Neural cell (in vitro differentiated cells): ENCODE data around the gene KCNQ2. TPM values are rescaled to one million over a fixed set of nuclear protein-coding genes. Genes with fewer than 3 reads are reported as not detected.

Experiments
- H2AFZ ChIP-seq: fragments of 200-600, 300-800 bp; sonication (generic), shearing (Covaris generic); 2 replicates; pipeline ENCODE4 v1.6.0; 2014; ENCODE audit warnings: low read depth, mild to moderate bottlenecking, antibody characterized with exemption, low read length, moderate library complexity
- H3F3A ChIP-seq: fragments of 200-600 bp; shearing (Covaris generic); 2 replicates; pipeline ENCODE4 v1.6.1; 2016; ENCODE audit warnings: mild to moderate bottlenecking, moderate library complexity, mixed read lengths, antibody characterized with exemption, low read length; ENCODE audit not compliant: insufficient read depth, poor library complexity, severe bottlenecking
- H3K27ac ChIP-seq: fragments of 200-600, 300-800 bp; sonication (generic), shearing (Covaris generic); 2 replicates; pipeline ENCODE4 v1.5.1; 2014; ENCODE audit warnings: mild to moderate bottlenecking, low read length, moderate library complexity
- H3K27me3 ChIP-seq: fragments of 300-800, 200-600 bp; sonication (generic), shearing (Covaris generic); 2 replicates; pipeline ENCODE4 v1.6.0; 2014; ENCODE audit warnings: mild to moderate bottlenecking, low read depth, low read length, moderate library complexity; ENCODE audit not compliant: insufficient read depth
- H3K36me3 ChIP-seq: fragments of 300-800, 200-600 bp; sonication (generic), shearing (Covaris generic); 2 replicates; pipeline ENCODE4 v1.5.1; 2014; ENCODE audit warnings: mild to moderate bottlenecking, antibody characterized with exemption, low read length, moderate library complexity; ENCODE audit not compliant: insufficient read depth
- H3K4me2 ChIP-seq: fragments of 300-800, 200-600 bp; sonication (generic), shearing (Covaris generic); 2 replicates; pipeline ENCODE4 v1.6.0; 2014; ENCODE audit warnings: mild to moderate bottlenecking, low read length
- H3K4me3 ChIP-seq: fragments of 300-800, 200-600 bp; sonication (generic), shearing (Covaris generic); 2 replicates; pipeline ENCODE4 v1.5.1; 2014; ENCODE audit warnings: mild to moderate bottlenecking, low read length, moderate library complexity
- H3K79me2 ChIP-seq: fragments of 200-600 bp; shearing (Covaris generic); replicated peaks from 2 replicates; pipeline ENCODE4 v1.6.0; 2014; ENCODE audit warnings: mild to moderate bottlenecking, low read length, moderate library complexity; ENCODE audit not compliant: insufficient read depth
- H3K9ac ChIP-seq: fragments of 300-800, 200-600 bp; sonication (generic), shearing (Covaris generic); 2 replicates; pipeline ENCODE4 v1.6.1; 2016; ENCODE audit warnings: mild to moderate bottlenecking, low read length, mixed read lengths
- H3K9me2 ChIP-seq: fragments of 200-600 bp; shearing (Covaris generic); 2 replicates; pipeline ENCODE4 v1.6.1; 2016; ENCODE audit warnings: mild to moderate bottlenecking, low read length, mixed read lengths; ENCODE audit not compliant: insufficient read depth
- H3K9me3 ChIP-seq: fragments of 200-600, 300-800 bp; sonication (generic), shearing (Covaris generic); 2 replicates; pipeline ENCODE4 v1.6.1; 2016; ENCODE audit warnings: mild to moderate bottlenecking, mixed run types, low read length, moderate library complexity, mixed read lengths
- H4K20me1 ChIP-seq: fragments of 200-600 bp; shearing (Covaris generic); 2 replicates; pipeline ENCODE4 v1.6.1; 2016; ENCODE audit warnings: mild to moderate bottlenecking, mixed run types; ENCODE audit not compliant: insufficient read depth
- CTCF ChIP-seq: fragments of 450-650 bp; IDR thresholded peaks from 2 replicates; pipeline ENCODE4 v1.5.1; 2014; ENCODE audit warnings: antibody characterized with exemption, mild to moderate bottlenecking, moderate library complexity; ENCODE audit not compliant: poor library complexity, severe bottlenecking
- EP300 ChIP-seq: fragments of 450-650 bp; conservative IDR thresholded peaks from 2 replicates; pipeline ENCODE4 v1.6.1; 2014; ENCODE audit warnings: antibody characterized with exemption, mild to moderate bottlenecking, moderate library complexity; ENCODE audit not compliant: poor library complexity, severe bottlenecking
- EZH2 ChIP-seq: fragments of 200-600, 300-800 bp; shearing (Covaris generic), sonication (generic); IDR thresholded peaks from 2 replicates; pipeline ENCODE4 v1.6.1; 2014; ENCODE audit warnings: antibody characterized with exemption, low read length, borderline replicate concordance, mild to moderate bottlenecking; ENCODE audit not compliant: insufficient read depth, poor library complexity, severe bottlenecking
- MXI1 ChIP-seq: fragments of 450-650 bp; conservative IDR thresholded peaks from 2 replicates; pipeline ENCODE4 v1.6.1; 2014; ENCODE audit warnings: antibody characterized with exemption, mild to moderate bottlenecking; ENCODE audit not compliant: poor library complexity, severe bottlenecking
- POLR2AphosphoS5 ChIP-seq: IDR thresholded peaks from 2 replicates; pipeline ENCODE4 v1.6.1; 2012
- RAD21 ChIP-seq: fragments of 450-650 bp; conservative IDR thresholded peaks from 2 replicates; pipeline ENCODE4 v1.6.1; 2014; ENCODE audit warnings: antibody characterized with exemption, mild to moderate bottlenecking, moderate library complexity
- REST ChIP-seq: IDR thresholded peaks from 2 replicates; pipeline ENCODE4 v1.6.1; 2012; ENCODE audit warnings: borderline replicate concordance
- SMC3 ChIP-seq: fragments of 450-650 bp; conservative IDR thresholded peaks from 2 replicates; pipeline ENCODE4 v1.6.1; 2014; ENCODE audit warnings: antibody characterized with exemption, mild to moderate bottlenecking, moderate library complexity; ENCODE audit not compliant: poor library complexity
- TAF1 ChIP-seq: IDR thresholded peaks from 2 replicates; pipeline ENCODE4 v1.6.1; 2012; ENCODE audit warnings: low read depth
- polyA plus RNA-seq: library from polyadenylated mRNA; depleted of rRNA; stranded (reverse); fragments of >200 nt; gene quantifications from 2 replicates; pipeline ENCODE4 v1.2.3, GENCODE V29; 2014

Gene KCNQ2
- polyA plus RNA-seq, 1 donor from 2014 or later: 84.7 TPM

GRCh38 chr20:63405102-63405730 lies 67.2 kb downstream of the KCNQ2 start:
- no peaks in the 10 kb centered on the region for H3K9me3 ChIP-seq
- H3K9me2 ChIP-seq: no peaks in the 10 kb centered on the region
- no peak overlapping the region for H3K9ac ChIP-seq
- H3F3A ChIP-seq: no peaks in the 10 kb centered on the region
- no peaks in the 10 kb centered on the region for H3K36me3 ChIP-seq
- H3K79me2 ChIP-seq: no peaks in the 10 kb centered on the region
- H3K27me3 ChIP-seq: no peaks in the 10 kb centered on the region
- no peak overlapping the region for H3K4me2 ChIP-seq
- TF ChIP-seq TAF1 (no peak), SMC3 (no peak), EP300 (no peak), RAD21 (no peak)
- H3K4me3 ChIP-seq: no peak overlapping the region
- no peaks in the 10 kb centered on the region for H4K20me1 ChIP-seq
- no peak overlapping the region for H2AFZ ChIP-seq
- no peak overlapping the region for H3K27ac ChIP-seq

- no peak overlapping the region for H3K27ac ChIP-seq
- no peaks in the 10 kb centered on the region for H3K27me3 ChIP-seq
- no peak overlapping the region for H3K4me2 ChIP-seq
- no peaks in the 10 kb centered on the region for H3F3A ChIP-seq
- H3K79me2 ChIP-seq: no peaks in the 10 kb centered on the region
- H3K9me3 ChIP-seq: no peaks in the 10 kb centered on the region
- H2AFZ ChIP-seq: no peak overlapping the region
- no peak overlapping the region for H3K9ac ChIP-seq
- no peaks in the 10 kb centered on the region for H4K20me1 ChIP-seq
- no peak overlapping the region for H3K4me3 ChIP-seq
- no peak for TF ChIP-seq POLR2AphosphoS5
- no peak for TF ChIP-seq RAD21
- TF ChIP-seq REST: no peak
- no peak for TF ChIP-seq SMC3
- TF ChIP-seq CTCF: no peak
- no peak for TF ChIP-seq EP300
- no peak for TF ChIP-seq TAF1
- TF ChIP-seq EZH2: no peak
- TF ChIP-seq MXI1: no peak
- H3K36me3 ChIP-seq: no peaks in the 10 kb centered on the region
- H3K9me2 ChIP-seq: no peaks in the 10 kb centered on the region
These were observed 68.0 kb downstream of the KCNQ2 start for GRCh38 chr20:63404129-63405085.
